Measurements from ENCODE around the gene F2RL2. TPM values are rescaled to one million over a fixed set of nuclear protein-coding genes. Genes with fewer than 3 reads are reported as not detected.
A peak's percentile ranks its signal among the peaks of the same experiment; 100 is the strongest.

The F2RL2 gene
- total RNA-seq, 2 experiments from 2014 or later: not detected

DNA sequence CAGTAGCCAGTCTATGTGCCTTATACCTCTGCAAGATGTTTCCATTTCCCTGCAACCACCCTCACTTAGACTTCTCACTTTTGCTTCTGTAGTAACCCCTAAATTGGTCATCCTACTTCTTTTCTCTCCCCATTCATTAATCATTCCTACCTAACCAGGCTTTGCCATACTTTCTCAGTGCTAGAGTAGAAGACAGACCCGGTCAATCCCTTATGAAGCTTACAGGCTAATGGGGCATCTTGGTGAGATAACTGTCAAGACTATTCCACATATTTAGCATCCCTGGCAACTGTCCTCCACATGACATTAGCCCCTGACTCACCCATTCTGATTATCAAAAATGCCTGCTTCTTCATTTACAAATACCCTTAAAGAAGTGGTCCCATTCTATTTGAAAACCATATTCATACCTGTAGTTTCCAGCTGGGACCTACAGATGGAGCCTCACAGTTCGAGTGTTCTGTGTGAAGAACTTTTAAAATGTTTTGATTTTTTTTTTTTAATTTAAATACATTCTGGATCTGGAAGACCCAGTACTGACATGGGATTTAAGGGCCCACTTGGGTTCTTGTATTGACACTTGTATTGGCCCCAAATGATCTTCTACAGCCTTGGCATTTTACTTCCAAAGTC is 21.0 kb downstream of the F2RL2 start:
- Mint-ChIP-seq H3K27me3 (no peaks in the 10 kb centered on the region), H3K27ac (no peak overlapping the region), H3K4me3 (no peak overlapping the region), H3K36me3 (ENCODE audit: low read depth) (peaks cover 19% of the 10 kb centered on the region), H3K4me1 (peaks cover 11% of the 10 kb centered on the region), H3K9me3 (ENCODE audit: low read depth) (no peaks in the 10 kb centered on the region)
- ChIA-PET POLR2A (no interaction called here), CTCF (interaction anchor here (0.6 to 7.0 kb wide), 21 partner anchors 11 to 1744 kb away, joined by 3 to 112 read pairs (median 3); no protein-coding TSS in a partner anchor)
- no peak for DNase-seq
- intact Hi-C loops (cut with DNase I, micrococcal nuclease): no loop called here
- ATAC-seq: no peak

DNA sequence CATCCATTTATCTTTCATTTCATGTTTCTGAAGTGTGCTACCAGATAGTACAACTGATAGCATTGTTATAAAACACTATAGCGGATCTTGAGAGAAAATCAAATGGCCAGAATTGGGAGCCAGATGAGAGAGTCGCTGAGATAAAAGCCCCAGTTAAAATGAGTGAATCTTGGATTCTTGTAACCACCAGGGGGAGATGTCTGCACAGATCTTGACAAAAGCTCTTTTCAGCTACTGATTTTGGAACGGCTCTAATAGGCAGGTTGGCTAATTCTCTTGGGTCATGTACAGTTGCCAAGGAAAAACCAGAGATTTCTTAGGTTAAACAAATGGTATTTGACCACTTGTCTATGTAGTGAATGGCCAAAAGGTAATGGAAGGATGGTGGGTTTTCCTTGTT is 21.7 kb downstream of the F2RL2 start:
- Mint-ChIP-seq H3K27me3 (no peaks in the 10 kb centered on the region), H3K36me3 (ENCODE audit: low read depth) (peaks cover 24% of the 10 kb centered on the region)

DNA sequence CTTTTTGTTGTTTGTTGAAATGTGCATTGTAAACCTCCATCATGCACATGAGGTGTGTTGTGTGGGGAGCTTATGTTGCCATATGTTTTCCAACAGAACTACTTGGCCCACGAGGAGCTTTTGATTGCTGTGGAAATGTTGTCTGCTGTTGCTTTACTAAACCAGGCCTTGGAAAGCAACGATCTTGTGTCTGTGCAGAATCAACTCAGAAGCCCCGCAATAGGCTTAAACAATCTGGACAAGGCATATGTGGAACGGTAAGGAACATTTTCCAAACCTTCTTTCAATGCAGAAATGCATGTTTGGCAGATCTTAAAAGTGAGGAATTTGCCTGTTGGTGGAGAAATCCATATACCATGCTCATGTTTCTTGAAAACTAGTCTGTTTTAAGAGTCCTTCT is 22.5 kb downstream of the F2RL2 start:
- ATAC-seq (no peak), DNase-seq (no peak)
- Mint-ChIP-seq H3K36me3 (ENCODE audit: low read depth) (peaks cover 27% of the 10 kb centered on the region), H3K4me1 (peaks cover 6% of the 10 kb centered on the region), H3K4me3 (no peak overlapping the region), H3K9me3 (ENCODE audit: low read depth) (no peaks in the 10 kb centered on the region), H3K27me3 (no peaks in the 10 kb centered on the region), H3K27ac (no peak overlapping the region)
- POLR2A ChIA-PET: no interaction called here
- CTCF ChIA-PET: interaction anchor here (0.9 to 7.0 kb wide), 11 partner anchors 9 to 177 kb away, joined by 3 to 112 read pairs (median 5); no protein-coding TSS in a partner anchor
- intact Hi-C loops (cut with DNase I, micrococcal nuclease): loop anchor here (1.0 kb wide), 3 partner anchors 41 to 416 kb away; no protein-coding TSS in a partner anchor

More for the DNA sequence above, 21.7 kb downstream of the F2RL2 start:
- ChIA-PET POLR2A (no interaction called here), CTCF (interaction anchor here (0.6 to 7.0 kb wide), 20 partner anchors 10 to 475 kb away, joined by 3 to 112 read pairs (median 4); no protein-coding TSS in a partner anchor)
- no peak overlapping the region for H3K4me3 Mint-ChIP-seq
- ATAC-seq (no peak), DNase-seq (peak; percentile 18)
- no peak overlapping the region for H3K27ac Mint-ChIP-seq
- intact Hi-C loops (cut with DNase I, micrococcal nuclease): loop anchor here (1.0 kb wide), 3 partner anchors 40 to 415 kb away; no protein-coding TSS in a partner anchor
- no peaks in the 10 kb centered on the region for H3K9me3 Mint-ChIP-seq (ENCODE audit: low read depth)
- peaks cover 9% of the 10 kb centered on the region for H3K4me1 Mint-ChIP-seq

DNA sequence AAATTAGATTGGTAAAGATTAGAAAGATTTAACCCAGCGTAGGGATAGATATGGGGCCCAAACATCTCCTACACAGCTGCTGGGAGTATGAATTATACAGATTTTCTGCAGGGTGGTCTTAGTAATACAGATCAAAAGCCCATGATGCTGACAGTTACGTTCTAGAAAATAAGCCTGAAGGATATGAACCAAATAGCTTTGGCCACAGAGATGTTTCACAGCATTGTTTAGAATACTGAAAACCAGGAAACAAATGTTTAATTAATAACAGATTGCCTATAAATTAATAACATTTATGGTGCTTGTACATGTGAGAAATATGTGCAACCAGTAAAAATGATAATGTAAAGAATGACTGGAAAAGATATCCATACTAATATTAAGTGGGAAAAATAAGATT is 24.7 kb downstream of the F2RL2 start:
- POLR2A ChIA-PET: no interaction called here
- DNase-seq (no peak), ATAC-seq (no peak)
- Mint-ChIP-seq H3K36me3 (ENCODE audit: low read depth) (peaks cover 13% of the 10 kb centered on the region), H3K9me3 (ENCODE audit: low read depth) (no peaks in the 10 kb centered on the region), H3K4me1 (no peaks in the 10 kb centered on the region), H3K27ac (no peak overlapping the region), H3K4me3 (no peak overlapping the region), H3K27me3 (no peaks in the 10 kb centered on the region)
- CTCF ChIA-PET: interaction anchor here (0.7 to 7.0 kb wide), 7 partner anchors 10 to 177 kb away, joined by 3 to 112 read pairs (median 4); no protein-coding TSS in a partner anchor
- intact Hi-C loops (cut with DNase I, micrococcal nuclease): no loop called here

DNA sequence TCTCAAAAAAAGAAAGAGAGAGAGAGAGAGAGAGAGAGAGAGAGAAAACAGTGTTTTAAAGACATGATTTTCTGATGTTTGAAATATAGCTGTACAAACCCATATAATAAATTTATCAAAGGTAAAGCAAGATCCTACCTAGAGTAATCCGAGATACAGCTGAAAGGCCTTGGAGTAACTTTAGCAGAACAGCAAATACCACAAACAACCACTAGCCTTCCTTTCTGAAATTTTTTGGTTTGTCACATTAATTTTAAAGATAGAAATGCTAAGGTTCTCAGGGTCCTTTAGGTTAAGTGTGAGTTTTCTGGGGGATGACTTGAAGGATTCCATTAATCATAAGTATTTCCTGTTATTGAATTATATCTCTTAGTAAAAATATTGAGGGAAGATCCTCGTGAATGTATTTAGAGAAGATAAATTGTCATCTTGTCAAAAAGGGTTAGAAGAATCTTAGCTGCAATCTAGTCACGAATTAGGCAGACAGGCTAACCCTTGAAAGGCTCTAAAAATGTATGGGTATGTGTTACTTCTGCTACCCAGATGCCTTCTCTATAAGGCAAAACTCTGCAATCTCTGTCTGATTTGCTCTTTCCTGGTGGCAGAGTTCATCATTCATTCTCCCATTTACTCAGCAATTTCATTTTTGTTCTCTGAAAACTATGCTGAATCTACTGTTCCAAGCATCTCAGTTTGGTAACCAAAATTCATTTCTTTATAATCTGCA is 27.3 kb downstream of the F2RL2 start:
- H3K4me1 Mint-ChIP-seq: no peaks in the 10 kb centered on the region
- no peak overlapping the region for H3K4me3 Mint-ChIP-seq
- H3K9me3 Mint-ChIP-seq (ENCODE audit: low read depth): no peaks in the 10 kb centered on the region
- H3K36me3 Mint-ChIP-seq (ENCODE audit: low read depth): peaks cover 32% of the 10 kb centered on the region
- ChIA-PET CTCF (interaction anchor here (1.5 to 1.6 kb wide), 2 partner anchors 12 to 178 kb away, joined by 4 to 5 read pairs; no protein-coding TSS in a partner anchor), POLR2A (interaction anchor here (0.7 kb wide), 1 partner anchor 293 kb away, joined by 3 read pairs; no protein-coding TSS in a partner anchor)
- no peak for ATAC-seq
- DNase-seq: no peak
- H3K27me3 Mint-ChIP-seq: no peaks in the 10 kb centered on the region
- intact Hi-C loops (cut with DNase I, micrococcal nuclease): no loop called here
- no peak overlapping the region for H3K27ac Mint-ChIP-seq

DNA sequence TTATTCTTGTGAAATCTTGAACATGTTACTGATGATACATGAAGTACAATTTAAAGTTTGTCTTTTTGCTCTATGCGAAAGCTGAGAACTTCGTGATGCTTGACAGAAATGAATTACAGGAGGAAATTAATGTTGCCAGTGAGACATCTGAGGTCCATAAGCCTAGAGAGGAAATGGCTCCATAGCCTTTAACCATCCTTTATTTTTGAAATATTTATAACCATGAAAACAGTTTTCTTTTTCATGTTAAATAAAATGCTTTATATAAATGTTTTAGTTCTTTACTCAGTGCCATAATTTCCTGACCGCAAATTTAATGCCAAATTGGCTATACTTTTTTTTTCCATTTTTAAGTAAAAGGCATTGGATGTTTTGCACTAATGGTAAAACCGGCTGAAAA is 29.1 kb downstream of the F2RL2 start:
- Mint-ChIP-seq H3K36me3 (ENCODE audit: low read depth) (peaks cover 35% of the 10 kb centered on the region), H3K27ac (no peak overlapping the region), H3K9me3 (ENCODE audit: low read depth) (no peaks in the 10 kb centered on the region), H3K4me1 (peaks cover 6% of the 10 kb centered on the region), H3K4me3 (no peak overlapping the region), H3K27me3 (no peaks in the 10 kb centered on the region)
- ATAC-seq: no peak
- ChIA-PET POLR2A (no interaction called here), CTCF (interaction anchor here (0.6 to 1.5 kb wide), 2 partner anchors 31 to 180 kb away, joined by 3 to 4 read pairs; no protein-coding TSS in a partner anchor)
- intact Hi-C loops (cut with DNase I, micrococcal nuclease): no loop called here
- no peak for DNase-seq

DNA sequence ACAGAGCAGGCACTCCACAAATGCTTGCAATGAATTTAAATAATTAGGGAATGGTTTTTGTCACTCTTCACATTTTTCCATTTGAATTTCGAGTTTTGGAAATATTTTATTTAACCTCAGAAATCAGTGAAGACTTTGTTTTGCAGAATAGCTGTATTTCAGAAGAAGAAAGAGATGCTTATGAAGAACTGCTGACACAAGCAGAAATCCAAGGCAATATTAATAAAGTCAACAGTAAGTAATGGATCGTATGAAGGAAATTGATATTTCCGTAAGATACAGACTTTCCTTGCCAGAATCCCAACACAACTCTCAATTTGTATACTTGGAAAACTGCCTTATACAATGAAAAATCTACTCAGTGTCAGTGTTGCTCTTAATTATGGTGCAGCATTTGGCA is 30.5 kb downstream of the F2RL2 start:
- ATAC-seq (no peak), DNase-seq (no peak)
- H3K4me1 Mint-ChIP-seq: peaks cover 6% of the 10 kb centered on the region
- peaks cover 37% of the 10 kb centered on the region for H3K36me3 Mint-ChIP-seq (ENCODE audit: low read depth)
- POLR2A ChIA-PET: no interaction called here
- no peaks in the 10 kb centered on the region for H3K27me3 Mint-ChIP-seq
- H3K4me3 Mint-ChIP-seq: no peak overlapping the region
- no peak overlapping the region for H3K27ac Mint-ChIP-seq
- CTCF ChIA-PET: interaction anchor here (0.5 kb wide), 1 partner anchor 16 kb away, joined by 3 read pairs; no protein-coding TSS in a partner anchor
- intact Hi-C loops (cut with DNase I, micrococcal nuclease): no loop called here
- H3K9me3 Mint-ChIP-seq (ENCODE audit: low read depth): no peaks in the 10 kb centered on the region

DNA sequence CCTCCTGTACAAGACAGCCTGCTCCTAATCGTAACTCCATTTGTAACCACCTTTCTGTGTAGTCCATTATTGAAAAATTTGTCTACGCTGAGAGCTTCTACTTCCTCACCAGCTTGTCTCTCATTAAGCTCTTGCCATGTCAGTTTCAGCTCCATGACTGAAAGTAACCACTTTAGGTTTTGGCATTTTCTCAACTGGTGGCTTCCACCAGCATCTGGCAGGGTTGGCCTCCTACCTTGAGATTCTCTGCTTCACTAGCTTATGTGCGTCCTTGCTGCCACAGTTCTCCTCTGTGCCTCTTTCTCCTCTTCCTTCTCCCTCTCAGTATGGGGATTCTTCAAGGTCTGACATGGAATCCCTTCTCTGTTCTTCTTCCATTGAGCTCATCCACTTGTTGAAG is 31.8 kb downstream of the F2RL2 start:
- intact Hi-C loops (cut with DNase I, micrococcal nuclease): no loop called here
- Mint-ChIP-seq H3K4me1 (peaks cover 6% of the 10 kb centered on the region), H3K36me3 (ENCODE audit: low read depth) (peaks cover 29% of the 10 kb centered on the region), H3K9me3 (ENCODE audit: low read depth) (no peaks in the 10 kb centered on the region), H3K27me3 (no peaks in the 10 kb centered on the region), H3K27ac (peak overlapping the region; percentile 21), H3K4me3 (no peak overlapping the region)
- DNase-seq (no peak), ATAC-seq (no peak)
- CTCF ChIA-PET: interaction anchor here (0.6 to 1.5 kb wide), 4 partner anchors 9 to 168 kb away, joined by 3 to 6 read pairs (median 3); no protein-coding TSS in a partner anchor
- POLR2A ChIA-PET: no interaction called here

DNA sequence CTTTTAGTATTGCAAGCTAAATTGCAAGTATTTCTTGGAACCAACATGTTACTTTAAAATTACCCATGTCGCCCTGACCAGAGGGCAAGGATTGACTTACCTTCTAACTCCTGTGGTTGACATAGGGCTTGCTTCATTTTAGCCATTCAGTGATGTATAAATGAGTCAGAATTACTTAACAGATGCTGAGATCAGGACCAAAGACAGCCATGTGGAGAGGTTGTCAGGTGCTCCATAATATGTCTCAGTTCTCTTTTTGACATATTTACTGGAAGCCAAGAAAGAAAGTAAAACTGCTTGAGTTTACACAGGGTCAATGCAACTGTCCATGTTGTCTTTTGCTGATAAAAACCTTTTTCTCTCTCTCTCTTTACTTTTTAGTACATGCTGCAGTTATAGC is 33.2 kb downstream of the F2RL2 start:
- peaks cover 26% of the 10 kb centered on the region for H3K36me3 Mint-ChIP-seq (ENCODE audit: low read depth)
- POLR2A ChIA-PET: no interaction called here
- intact Hi-C loops (cut with DNase I, micrococcal nuclease): no loop called here
- CTCF ChIA-PET: interaction anchor here (1.0 kb wide), 1 partner anchor 229 kb away, joined by 3 read pairs; the partner anchor contains the start of gene F2RL1
- peak overlapping the region; percentile 25 for H3K27ac Mint-ChIP-seq
- no peaks in the 10 kb centered on the region for H3K27me3 Mint-ChIP-seq
- peaks cover 6% of the 10 kb centered on the region for H3K4me1 Mint-ChIP-seq
- DNase-seq (no peak), ATAC-seq (peak; percentile 77)
- no peaks in the 10 kb centered on the region for H3K9me3 Mint-ChIP-seq (ENCODE audit: low read depth)
- no peak overlapping the region for H3K4me3 Mint-ChIP-seq

DNA sequence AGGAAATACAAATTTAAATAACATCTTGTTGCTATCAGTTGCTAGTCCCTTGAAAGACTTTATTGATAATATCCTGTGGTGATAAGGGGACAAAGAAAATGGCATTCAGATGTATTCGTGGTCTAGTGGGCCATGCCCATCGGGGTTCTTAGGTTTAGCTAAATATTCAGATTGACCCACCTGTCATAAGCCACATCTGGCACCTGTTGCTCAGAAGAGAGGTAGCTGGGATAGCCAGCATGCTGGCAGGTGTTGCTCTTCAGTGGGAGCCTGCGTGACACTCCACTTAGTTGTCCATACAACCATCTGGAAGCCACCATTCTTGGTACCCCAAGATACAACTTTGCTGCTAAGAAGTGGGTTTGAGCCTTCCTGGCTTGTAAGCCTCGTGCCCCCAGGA is 36.7 kb downstream of the F2RL2 start:
- ChIA-PET CTCF (interaction anchor here (0.5 to 1.6 kb wide), 6 partner anchors 12 to 482 kb away, joined by 3 to 5 read pairs (median 3); no protein-coding TSS in a partner anchor), POLR2A (no interaction called here)
- Mint-ChIP-seq H3K4me1 (peaks cover 20% of the 10 kb centered on the region), H3K9me3 (ENCODE audit: low read depth) (no peaks in the 10 kb centered on the region), H3K36me3 (ENCODE audit: low read depth) (peaks cover 10% of the 10 kb centered on the region), H3K4me3 (no peak overlapping the region), H3K27ac (no peak overlapping the region), H3K27me3 (no peaks in the 10 kb centered on the region)
- no peak for DNase-seq
- intact Hi-C loops (cut with DNase I, micrococcal nuclease): no loop called here
- ATAC-seq: no peak

DNA sequence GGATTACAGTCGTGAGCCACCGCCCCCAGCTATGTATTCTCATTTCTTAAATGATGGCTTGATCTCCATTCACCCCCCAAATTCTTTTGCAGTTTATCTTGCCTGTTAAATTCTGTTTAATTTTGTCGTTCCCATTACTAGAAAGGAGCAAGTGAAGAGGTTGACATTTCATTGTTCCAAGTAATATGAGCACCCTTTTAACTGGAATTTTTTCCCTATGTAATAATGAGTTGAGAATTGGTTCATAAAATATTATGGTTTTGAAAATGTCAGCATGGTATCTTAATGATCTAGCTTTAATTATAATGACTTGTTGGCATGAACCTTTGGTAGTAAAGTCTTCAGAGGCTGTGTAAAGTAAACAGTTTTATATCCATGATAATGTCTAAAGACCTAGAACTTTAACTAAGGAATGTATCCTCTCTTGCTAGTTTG is 37.4 kb downstream of the F2RL2 start:
- DNase-seq (no peak), ATAC-seq (no peak)
- Mint-ChIP-seq H3K27ac (peak overlapping the region; percentile 10), H3K36me3 (ENCODE audit: low read depth) (peaks cover 4% of the 10 kb centered on the region), H3K27me3 (no peaks in the 10 kb centered on the region), H3K4me3 (no peak overlapping the region), H3K9me3 (ENCODE audit: low read depth) (no peaks in the 10 kb centered on the region), H3K4me1 (peaks cover 23% of the 10 kb centered on the region)
- CTCF ChIA-PET: interaction anchor here (0.5 to 1.6 kb wide), 4 partner anchors 12 to 481 kb away, joined by 3 read pairs; no protein-coding TSS in a partner anchor
- intact Hi-C loops (cut with DNase I, micrococcal nuclease): no loop called here
- POLR2A ChIA-PET: no interaction called here

Measured in activated CD4-positive, alpha-beta T cell treated with anti-CD3 and anti-CD28 coated beads for 36 hours (primary cell).